Prostate gland (tissue), 2 donors: ENCODE measurements around the gene CTRB1.

ENCODE experiments used
- CTCF ChIP-seq, 4 experiments: fragments of 200-600 bp in 2 of 4; fragments of 450-650 bp in 2 of 4; sonication (generic) in 2 of 4; IDR thresholded peaks; 1 replicate in 3 of 4; 2 replicates in 1 of 4; pipeline ENCODE4 v1.5.1; 2016 to 2019; ENCODE audit warnings: antibody characterized with exemption in 4 of 4, mild to moderate bottlenecking in 2 of 4, moderate library complexity in 2 of 4
- POLR2A ChIP-seq: fragments of 450-650 bp; IDR thresholded peaks from one replicate; pipeline ENCODE4 v1.6.1; 2016; ENCODE audit warnings: antibody characterized with exemption, mild to moderate bottlenecking

DNA sequence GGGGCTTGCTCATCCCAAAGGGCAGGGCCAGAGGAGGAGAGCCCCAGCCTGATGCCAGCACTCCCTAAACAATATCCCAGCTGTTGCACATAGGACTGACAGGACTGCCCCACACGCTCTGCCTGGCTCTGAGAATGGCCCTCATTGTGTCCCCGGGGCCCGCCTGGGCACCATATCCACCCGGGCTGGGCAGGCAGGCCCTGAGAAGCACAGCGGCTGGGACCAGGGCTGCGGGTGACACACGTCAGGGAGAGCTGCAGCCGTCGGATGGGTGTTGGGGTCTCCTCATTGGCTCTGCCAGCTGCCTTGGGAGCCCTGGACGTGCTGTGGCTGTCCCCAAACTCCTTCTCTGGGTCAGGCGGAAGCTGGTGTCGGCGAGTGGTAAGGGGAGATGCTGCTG is 28.5 kb downstream of the CTRB1 start:
- TF ChIP-seq CTCF (IDR thresholded peaks at IDR 0.05) (no peak), POLR2A (no peak)
